HepG2 (cell line): ENCODE results near the gene LRRC45. TPM values are rescaled to one million over a fixed set of nuclear protein-coding genes. Genes with fewer than 3 reads are reported as not detected.

Experiments
- ATAC-seq: fragments of 200-7000 bp; cut with Tn5 transposase; 3 replicates; pipeline ENCODE4 v1.9.1; 2020; ENCODE audit warnings: mild to moderate bottlenecking, moderate library complexity
- BruUV-seq: library from RNA; stranded (reverse); fragments of 400-500 nt; replicated peaks from 2 replicates; lab custom pipeline; 2021; lab: Mats Ljungman, UMichigan
- CTCF ChIA-PET: fragments of 300-600 bp; formaldehyde crosslinking; extraction: SDS; loops from one replicate; lab custom pipeline; 2021; ENCODE audit warnings: low total read pairs, inconsistent platforms, low intra/inter-chr PET ratio; lab: Yijun Ruan, JAX
- POLR2A ChIA-PET: fragments of 350-600 bp; sonication (Branson Sonifier 250); formaldehyde crosslinking; loops from one replicate; lab custom pipeline; 2020; ENCODE audit warnings: antibody characterized with exemption, inconsistent platforms; lab: Yijun Ruan, JAX
- DNase-seq: peaks from one replicate; pipeline ENCODE4 v3.0.0-alpha.2; 2015; ENCODE audit warnings: low spot score
- FAIRE-seq: peaks from 3 replicates; lab custom pipeline; 2011; peaks lifted over from hg19 to GRCh38; lab: Jason Lieb, UNC
- H2AFZ ChIP-seq: one replicate; pipeline ENCODE4 v1.6.1; 2011; ENCODE audit warnings: low read length, inconsistent platforms
- H3K27ac ChIP-seq: fragments of 300-600 bp; 3 replicates; pipeline ENCODE4 v1.8.0; 2011; ENCODE audit warnings: mixed run types, mild to moderate bottlenecking, mixed read lengths, low read length, inconsistent platforms; ENCODE audit not compliant: insufficient read depth; ENCODE audit errors: extremely low read length
- H3K27me3 ChIP-seq, 2 experiments: fragments of 200-600 bp in 1 of 2; 2 replicates in 1 of 2; 3 replicates in 1 of 2; pipeline versions ENCODE4 v1.6.0 to v1.8.0; 2011; ENCODE audit warnings: low read length in 2 of 2, mild to moderate bottlenecking in 2 of 2, moderate library complexity in 2 of 2, inconsistent platforms in 1 of 2; ENCODE audit not compliant: insufficient read depth in 2 of 2, control insufficient read depth in 1 of 2
- H3K36me3 ChIP-seq, 2 experiments: fragments of 200-600 bp in 1 of 2; replicated peaks in 1 of 2; 2 replicates in 1 of 2; 3 replicates in 1 of 2; pipeline versions ENCODE4 v1.5.1 to v1.8.0; 2011; ENCODE audit warnings: low read length in 2 of 2, inconsistent platforms in 1 of 2; ENCODE audit not compliant: insufficient read depth in 2 of 2, control insufficient read depth in 1 of 2
- H3K4me1 ChIP-seq: 2 replicates; pipeline ENCODE4 v1.5.1; 2012; ENCODE audit warnings: low read length, inconsistent platforms; ENCODE audit not compliant: insufficient read depth
- H3K4me2 ChIP-seq: 2 replicates; pipeline ENCODE4 v1.6.0; 2011; ENCODE audit warnings: low read depth, low read length, inconsistent platforms
- H3K4me3 ChIP-seq, 3 experiments: fragments of 200-600 bp in 1 of 3; sonication (generic), shearing (Covaris generic) in 1 of 3; replicated peaks in 1 of 3; 2 replicates each; pipeline ENCODE4 v1.5.1; 2011 to 2016; ENCODE audit warnings: low read length in 3 of 3, inconsistent platforms in 2 of 3, low read depth in 2 of 3, mild to moderate bottlenecking in 2 of 3, control low read depth in 1 of 3, mixed read lengths in 1 of 3; ENCODE audit not compliant: insufficient read depth in 1 of 3
- H3K79me2 ChIP-seq: one replicate; pipeline ENCODE4 v1.6.1; 2011; ENCODE audit warnings: low read length, inconsistent platforms; ENCODE audit not compliant: insufficient read depth
- H3K9ac ChIP-seq: 2 replicates; pipeline ENCODE4 v1.6.0; 2011; ENCODE audit warnings: mild to moderate bottlenecking, low read depth, low read length, inconsistent platforms; ENCODE audit not compliant: insufficient read depth
- H3K9me3 ChIP-seq: 2 replicates; pipeline ENCODE4 v1.5.1; 2012; ENCODE audit warnings: mild to moderate bottlenecking, low read length
- H4K20me1 ChIP-seq: 2 replicates; pipeline ENCODE4 v1.6.0; 2011; ENCODE audit warnings: inconsistent platforms, mild to moderate bottlenecking, low read length, moderate library complexity; ENCODE audit not compliant: insufficient read depth
- HNRNPL ChIP-seq: fragments of 200-400 bp; formaldehyde crosslinking; IDR thresholded peaks from 2 replicates; pipeline ENCODE4 v1.6.1; 2017; ENCODE audit warnings: mild to moderate bottlenecking, low read depth, low read length
- NFIB ChIP-seq: sonication (generic); formaldehyde crosslinking; IDR thresholded peaks from 2 replicates; pipeline ENCODE4 v1.9.0; 2021; ENCODE audit warnings: missing genetic modification reagents, mild to moderate bottlenecking, borderline replicate concordance
- PAX8 ChIP-seq: sonication (generic); formaldehyde crosslinking; IDR thresholded peaks from 2 replicates; pipeline ENCODE4 v1.8.0; 2022; ENCODE audit warnings: mild to moderate bottlenecking, missing genetic modification reagents, borderline replicate concordance
- POLR2AphosphoS2 ChIP-seq: IDR thresholded peaks from 2 replicates; pipeline ENCODE4 v1.6.1; 2011; ENCODE audit warnings: low read depth, low read length, improper control_type of control experiment
- SMAD9 ChIP-seq: sonication (generic); formaldehyde crosslinking; IDR thresholded peaks from 2 replicates; pipeline ENCODE4 v1.5.1; 2020; ENCODE audit warnings: mild to moderate bottlenecking, missing genetic modification reagents
- TGIF2 ChIP-seq: IDR thresholded peaks from 2 replicates; pipeline ENCODE4 v1.6.1; 2016; ENCODE audit warnings: control low read depth, missing compliant biosample characterization
- WGBS: methylation state at CpG from one replicate; pipeline ENCODE4 v1.1.6; 2017; ENCODE audit warnings: low lambda C conversion rate; 5-methylcytosine and 5-hydroxymethylcytosine counted together
- in situ Hi-C: cut with HindIII; loops from 2 replicates; pipeline ENCODE4 v1.10.0; 2017; ENCODE audit warnings: low pct_unique_long_range_greater_than_20kb; ENCODE audit not compliant: extremely low pct_ligation_motif_present
- intact Hi-C: fragments of 100-400 bp; cut with micrococcal nuclease; formaldehyde crosslinking; loops from one replicate; pipeline ENCODE4 v1.10.0; 2022; ENCODE audit not compliant: unreplicated experiment
- polyA plus RNA-seq, 8 experiments: library from polyadenylated mRNA; depleted of rRNA in 3 of 8; stranded (reverse) in 7 of 8; unstranded in 1 of 8; fragments of >200 nt; fragmentation: Illumina TruSeq in 4 of 8; extraction: Trizol in 4 of 8; gene quantifications; 2 replicates each; pipeline versions ENCODE4 v1.2.1 to v1.2.3, GENCODE V29; 2011 to 2016; ENCODE audit warnings: low read depth in 4 of 8, missing spikeins in 1 of 8, mixed read lengths in 1 of 8; ENCODE audit not compliant: insufficient read depth in 1 of 8
- total RNA-seq, 5 experiments: library from RNA; depleted of rRNA; stranded (reverse); fragments of >200 nt; fragmentation: Illumina TruSeq; extraction: Trizol; gene quantifications; 2 replicates each; pipeline ENCODE4 v1.2.3, GENCODE V29; 2016; ENCODE audit warnings: low read depth in 1 of 5
- TF ChIP-seq, protein P1 (sequence below): sonication (generic); formaldehyde crosslinking; IDR thresholded peaks from 2 replicates; pipeline ENCODE4 v1.8.1; 2023; ENCODE audit warnings: mild to moderate bottlenecking, inconsistent platforms, moderate library complexity, missing genetic modification reagents, borderline replicate concordance
- TF ChIP-seq, protein P2 (sequence below): sonication (generic); formaldehyde crosslinking; IDR thresholded peaks from 2 replicates; pipeline ENCODE4 v1.4.0; 2020; ENCODE audit warnings: missing genetic modification reagents, borderline replicate concordance

Gene LRRC45
- total and polyA plus RNA-seq, 2 of the 13 experiments (the other 11 are each of a cell fraction or from before 2014, with no cell fraction given): 11.6 to 48.1 TPM

DNA sequence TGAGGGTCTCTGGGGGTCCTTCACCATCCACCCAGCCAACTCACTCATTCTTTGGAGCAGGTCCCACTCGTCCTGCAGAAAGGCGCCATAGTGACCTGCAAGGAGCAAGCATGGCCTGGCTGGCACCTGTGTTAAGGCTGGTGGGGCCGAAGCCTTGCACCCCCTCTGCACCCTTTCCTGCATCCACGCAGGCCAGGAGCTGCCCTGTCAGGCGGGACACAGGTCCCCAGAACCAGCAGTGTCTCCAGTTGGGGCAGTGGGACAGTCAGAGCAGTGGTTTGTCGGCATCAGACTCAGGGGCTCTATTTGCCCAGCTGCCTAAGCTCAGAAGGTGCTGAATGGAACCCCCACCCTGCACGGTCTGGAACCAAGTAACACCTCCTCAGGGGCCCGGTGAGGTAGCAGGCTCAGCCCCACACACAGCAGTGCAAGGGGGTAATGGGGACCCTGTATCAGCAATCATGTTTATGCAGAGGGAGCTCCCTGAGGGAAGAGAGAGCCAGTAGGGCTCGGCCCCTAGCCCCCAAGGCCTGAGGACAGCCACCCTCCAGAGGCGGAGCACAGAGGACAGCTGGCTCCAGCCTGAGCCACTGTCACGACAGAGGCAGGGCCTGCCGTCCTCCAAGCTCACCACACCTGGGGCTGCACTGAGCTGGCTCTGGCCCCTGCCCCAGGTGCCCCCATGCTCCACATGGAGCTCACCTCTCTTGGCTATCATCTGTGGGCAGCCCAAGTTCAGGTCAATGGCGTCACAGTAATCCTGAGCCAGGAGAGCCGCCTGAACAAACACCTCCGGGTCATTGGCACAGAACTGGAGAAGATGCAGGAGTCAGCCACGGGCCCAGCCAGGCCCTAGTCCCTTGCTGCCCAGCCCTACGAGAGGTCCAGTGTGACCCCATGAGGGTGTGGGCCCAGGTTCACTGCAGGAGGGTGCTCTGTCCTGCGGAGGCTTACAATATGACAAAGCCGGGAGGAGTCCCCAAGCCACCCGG is 40.6 kb downstream of the LRRC45 start:
- CTCF ChIA-PET: no interaction called here
- Histone ChIP-seq H3K4me1 (peaks cover 28% of the 10 kb centered on the region), H3K4me3 (peak overlapping the region; percentile 69 to 99 (median 92); a peak in 5 of 6 replicates), H3K27me3 (no peaks in the 10 kb centered on the region), H3K9me3 (no peaks in the 10 kb centered on the region)
- FAIRE-seq (no peak), ATAC-seq (peak; percentile 1; the same call in 1 of the 3 replicates)
- intact Hi-C loops (no loop called here), in situ Hi-C loops (no loop called here)
- TF ChIP-seq PAX8 (no peak), SMAD9 (CRISPR knock-in tag) (no peak), TGIF2 (CRISPR knock-in tag) (no peak), POLR2AphosphoS2 (0 out of 2 replicates have a peak, but pooled peaks have one; percentile 38), HNRNPL (no peak), NFIB (CRISPR knock-in tag) (0 out of 2 replicates have a peak, but pooled peaks have one; percentile 27)
- TF ChIP-seq, protein P1, sequence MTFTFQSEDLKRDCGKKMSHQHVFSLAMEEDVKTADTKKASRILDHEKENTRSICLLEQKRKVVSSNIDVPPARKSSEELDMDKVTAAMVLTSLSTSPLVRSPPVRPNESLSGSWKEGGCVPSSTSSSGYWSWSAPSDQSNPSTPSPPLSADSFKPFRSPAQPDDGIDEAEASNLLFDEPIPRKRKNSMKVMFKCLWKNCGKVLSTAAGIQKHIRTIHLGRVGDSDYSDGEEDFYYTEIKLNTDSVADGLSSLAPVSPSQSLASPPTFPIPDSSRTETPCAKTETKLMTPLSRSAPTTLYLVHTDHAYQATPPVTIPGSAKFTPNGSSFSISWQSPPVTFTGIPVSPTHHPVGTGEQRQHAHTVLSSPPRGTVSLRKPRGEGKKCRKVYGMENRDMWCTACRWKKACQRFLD (CRISPR knock-in tag): 0 out of 2 replicates have a peak, but pooled peaks have one; percentile 3
- TF ChIP-seq, protein P2, sequence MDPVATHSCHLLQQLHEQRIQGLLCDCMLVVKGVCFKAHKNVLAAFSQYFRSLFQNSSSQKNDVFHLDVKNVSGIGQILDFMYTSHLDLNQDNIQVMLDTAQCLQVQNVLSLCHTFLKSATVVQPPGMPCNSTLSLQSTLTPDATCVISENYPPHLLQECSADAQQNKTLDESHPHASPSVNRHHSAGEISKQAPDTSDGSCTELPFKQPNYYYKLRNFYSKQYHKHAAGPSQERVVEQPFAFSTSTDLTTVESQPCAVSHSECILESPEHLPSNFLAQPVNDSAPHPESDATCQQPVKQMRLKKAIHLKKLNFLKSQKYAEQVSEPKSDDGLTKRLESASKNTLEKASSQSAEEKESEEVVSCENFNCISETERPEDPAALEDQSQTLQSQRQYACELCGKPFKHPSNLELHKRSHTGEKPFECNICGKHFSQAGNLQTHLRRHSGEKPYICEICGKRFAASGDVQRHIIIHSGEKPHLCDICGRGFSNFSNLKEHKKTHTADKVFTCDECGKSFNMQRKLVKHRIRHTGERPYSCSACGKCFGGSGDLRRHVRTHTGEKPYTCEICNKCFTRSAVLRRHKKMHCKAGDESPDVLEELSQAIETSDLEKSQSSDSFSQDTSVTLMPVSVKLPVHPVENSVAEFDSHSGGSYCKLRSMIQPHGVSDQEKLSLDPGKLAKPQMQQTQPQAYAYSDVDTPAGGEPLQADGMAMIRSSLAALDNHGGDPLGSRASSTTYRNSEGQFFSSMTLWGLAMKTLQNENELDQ: no peak
- TF ChIP-seq, all 625 proteins: peak for 3
- no peak for DNase-seq
- BruUV-seq: no TSS peak
- 72% methylated on average over 15 of the region's 20 CpGs for WGBS
- POLR2A ChIA-PET: interaction anchor here (0.6 to 3.4 kb wide), 7 partner anchors 7 to 35 kb away, joined by 3 to 14 read pairs (median 3); partner anchors contain the start of gene DCXR
- H3K4me2 ChIP-seq: peak overlapping the region; percentile 96
- peak overlapping the region; percentile 10 for H3K27ac ChIP-seq
- H3K36me3 ChIP-seq: peaks cover 28 to 47% of the 10 kb centered on the region in 2 experiments
- H3K79me2 ChIP-seq: peaks cover 20% of the 10 kb centered on the region
- H2AFZ ChIP-seq: no peak overlapping the region
- H4K20me1 ChIP-seq: no peaks in the 10 kb centered on the region
- H3K9ac ChIP-seq: peak overlapping the region; percentile 95
